ENCODE data around the gene DYNLRB1.
A peak's percentile ranks its signal among the peaks of the same experiment; 100 is the strongest.
"Not testable (repeated sequence)": the region's sequence is repeated elsewhere in the genome, so short reads cannot be mapped to it uniquely, and the experiment has no call there.

The DYNLRB1 gene

GRCh38 chr20:34516247-34517113 is at the start of gene DYNLRB1:
DYNLRB1 (plus strand) TSS chr20:34516422; CDS start chr20:34516459, 37 bp downstream.
- Histone ChIP-seq H3K4me1 (ENCODE audit: control insufficient read depth in 2 of 2, insufficient read depth in 2 of 2, low read length in 2 of 2) (peaks cover 8 to 14% of the 10 kb centered on the region in 2 donors), H3K4me3 (ENCODE audit: low read length in 2 of 2) (peak within 1 kb of the TSS; percentile 88 to 96), H3K9ac (ENCODE audit: low read depth in 1 of 2, low read length in 2 of 2) (peak within 1 kb of the TSS; percentile 76 to 93), H3K27ac (ENCODE audit: low read depth in 2 of 2, low read length in 2 of 2) (peak within 1 kb of the TSS; percentile 97), H3K9me3 (ENCODE audit: control insufficient read depth in 2 of 2, low read length in 2 of 2) (no peaks in the 10 kb centered on the region), H3K27me3 (ENCODE audit: control insufficient read depth in 2 of 2, insufficient read depth in 2 of 2, low read length in 2 of 2) (no peaks in the 10 kb centered on the region), H3K36me3 (ENCODE audit: control insufficient read depth in 2 of 2, insufficient read depth in 2 of 2, low read length in 2 of 2) (no peaks in the 10 kb centered on the region)

GRCh38 chr20:34468951-34469350 is 47.3 kb upstream of the DYNLRB1 start:
- Histone ChIP-seq H3K9me3 (ENCODE audit: control insufficient read depth in 2 of 2, low read length in 2 of 2) (no peaks in the 10 kb centered on the region), H3K9ac (ENCODE audit: low read depth in 1 of 2, low read length in 2 of 2) (no peak overlapping the region), H3K27ac (ENCODE audit: low read depth in 2 of 2, low read length in 2 of 2) (no peak overlapping the region), H3K36me3 (ENCODE audit: control insufficient read depth in 2 of 2, insufficient read depth in 2 of 2, low read length in 2 of 2) (peaks cover 12 to 33% of the 10 kb centered on the region in 2 donors), H3K27me3 (ENCODE audit: control insufficient read depth in 2 of 2, insufficient read depth in 2 of 2, low read length in 2 of 2) (no peaks in the 10 kb centered on the region), H3K4me3 (ENCODE audit: low read length in 2 of 2) (no peak overlapping the region), H3K4me1 (ENCODE audit: control insufficient read depth in 2 of 2, insufficient read depth in 2 of 2, low read length in 2 of 2) (peaks cover 0 to 4% of the 10 kb centered on the region in 2 donors)

- Histone ChIP-seq H3K9ac (ENCODE audit: low read depth in 1 of 2, low read length in 2 of 2) (no peak overlapping the region), H3K27me3 (ENCODE audit: control insufficient read depth in 2 of 2, insufficient read depth in 2 of 2, low read length in 2 of 2) (no peaks in the 10 kb centered on the region), H3K4me1 (ENCODE audit: control insufficient read depth in 2 of 2, insufficient read depth in 2 of 2, low read length in 2 of 2) (peaks cover 0 to 4% of the 10 kb centered on the region in 2 donors), H3K27ac (ENCODE audit: low read depth in 2 of 2, low read length in 2 of 2) (no peak overlapping the region), H3K9me3 (ENCODE audit: control insufficient read depth in 2 of 2, low read length in 2 of 2) (no peaks in the 10 kb centered on the region), H3K4me3 (ENCODE audit: low read length in 2 of 2) (no peak overlapping the region), H3K36me3 (ENCODE audit: control insufficient read depth in 2 of 2, insufficient read depth in 2 of 2, low read length in 2 of 2) (peaks cover 12 to 35% of the 10 kb centered on the region in 2 donors)
These were observed 43.8 kb upstream of the DYNLRB1 start for GRCh38 chr20:34472246-34472925.

GRCh38 chr20:34473262-34473883 is 42.8 kb upstream of the DYNLRB1 start:
- Histone ChIP-seq H3K4me1 (ENCODE audit: control insufficient read depth in 2 of 2, insufficient read depth in 2 of 2, low read length in 2 of 2) (peaks cover 0 to 4% of the 10 kb centered on the region in 2 donors), H3K36me3 (ENCODE audit: control insufficient read depth in 2 of 2, insufficient read depth in 2 of 2, low read length in 2 of 2) (peaks cover 17 to 43% of the 10 kb centered on the region in 2 donors), H3K9ac (ENCODE audit: low read depth in 1 of 2, low read length in 2 of 2) (no peak overlapping the region), H3K27me3 (ENCODE audit: control insufficient read depth in 2 of 2, insufficient read depth in 2 of 2, low read length in 2 of 2) (no peaks in the 10 kb centered on the region), H3K4me3 (ENCODE audit: low read length in 2 of 2) (no peak overlapping the region), H3K9me3 (ENCODE audit: control insufficient read depth in 2 of 2, low read length in 2 of 2) (no peaks in the 10 kb centered on the region), H3K27ac (ENCODE audit: low read depth in 2 of 2, low read length in 2 of 2) (no peak overlapping the region)

- no peak overlapping the region for H3K9ac ChIP-seq (ENCODE audit: low read depth in 1 of 2, low read length in 2 of 2)
- peaks cover 0 to 4% of the 10 kb centered on the region in 2 donors for H3K4me1 ChIP-seq (ENCODE audit: control insufficient read depth in 2 of 2, insufficient read depth in 2 of 2, low read length in 2 of 2)
- H3K36me3 ChIP-seq (ENCODE audit: control insufficient read depth in 2 of 2, insufficient read depth in 2 of 2, low read length in 2 of 2), result peaks cover 13 to 44% of the 10 kb centered on the region in 2 donors
- H3K4me3 ChIP-seq (ENCODE audit: low read length in 2 of 2), result no peak overlapping the region
- no peak overlapping the region for H3K27ac ChIP-seq (ENCODE audit: low read depth in 2 of 2, low read length in 2 of 2)
- H3K9me3 ChIP-seq (ENCODE audit: control insufficient read depth in 2 of 2, low read length in 2 of 2), result no peaks in the 10 kb centered on the region
- no peaks in the 10 kb centered on the region for H3K27me3 ChIP-seq (ENCODE audit: control insufficient read depth in 2 of 2, insufficient read depth in 2 of 2, low read length in 2 of 2)
These were observed 40.1 kb upstream of the DYNLRB1 start for GRCh38 chr20:34475979-34476736.

GRCh38 chr20:34479627-34480026 is 36.6 kb upstream of the DYNLRB1 start:
- no peaks in the 10 kb centered on the region for H3K9me3 ChIP-seq (ENCODE audit: control insufficient read depth in 2 of 2, low read length in 2 of 2)
- no peak overlapping the region for H3K9ac ChIP-seq (ENCODE audit: low read depth in 1 of 2, low read length in 2 of 2)
- H3K4me3 ChIP-seq (ENCODE audit: low read length in 2 of 2), result no peak overlapping the region
- no peaks in the 10 kb centered on the region for H3K4me1 ChIP-seq (ENCODE audit: control insufficient read depth in 2 of 2, insufficient read depth in 2 of 2, low read length in 2 of 2)
- peaks cover 29 to 48% of the 10 kb centered on the region in 2 donors for H3K36me3 ChIP-seq (ENCODE audit: control insufficient read depth in 2 of 2, insufficient read depth in 2 of 2, low read length in 2 of 2)
- no peaks in the 10 kb centered on the region for H3K27me3 ChIP-seq (ENCODE audit: control insufficient read depth in 2 of 2, insufficient read depth in 2 of 2, low read length in 2 of 2)
- H3K27ac ChIP-seq (ENCODE audit: low read depth in 2 of 2, low read length in 2 of 2), result no peak overlapping the region

GRCh38 chr20:34482154-34482553 is 34.1 kb upstream of the DYNLRB1 start:
- peaks cover 31 to 45% of the 10 kb centered on the region in 2 donors for H3K36me3 ChIP-seq (ENCODE audit: control insufficient read depth in 2 of 2, insufficient read depth in 2 of 2, low read length in 2 of 2)
- not testable (repeated sequence) for H3K4me3 ChIP-seq (ENCODE audit: low read length in 2 of 2); H3K4me1 ChIP-seq (ENCODE audit: control insufficient read depth in 2 of 2, insufficient read depth in 2 of 2, low read length in 2 of 2); H3K9me3 ChIP-seq (ENCODE audit: control insufficient read depth in 2 of 2, low read length in 2 of 2); H3K9ac ChIP-seq (ENCODE audit: low read depth in 1 of 2, low read length in 2 of 2); H3K27ac ChIP-seq (ENCODE audit: low read depth in 2 of 2, low read length in 2 of 2); H3K27me3 ChIP-seq (ENCODE audit: control insufficient read depth in 2 of 2, insufficient read depth in 2 of 2, low read length in 2 of 2)

- H3K9ac ChIP-seq (ENCODE audit: low read depth in 1 of 2, low read length in 2 of 2); H3K4me1 ChIP-seq (ENCODE audit: control insufficient read depth in 2 of 2, insufficient read depth in 2 of 2, low read length in 2 of 2); H3K27ac ChIP-seq (ENCODE audit: low read depth in 2 of 2, low read length in 2 of 2); H3K27me3 ChIP-seq (ENCODE audit: control insufficient read depth in 2 of 2, insufficient read depth in 2 of 2, low read length in 2 of 2); H3K4me3 ChIP-seq (ENCODE audit: low read length in 2 of 2); H3K9me3 ChIP-seq (ENCODE audit: control insufficient read depth in 2 of 2, low read length in 2 of 2): not testable (repeated sequence)
- peaks cover 33 to 43% of the 10 kb centered on the region in 2 donors for H3K36me3 ChIP-seq (ENCODE audit: control insufficient read depth in 2 of 2, insufficient read depth in 2 of 2, low read length in 2 of 2)
These were observed 32.5 kb upstream of the DYNLRB1 start for GRCh38 chr20:34483585-34484220.

GRCh38 chr20:34485068-34485634 is 31.1 kb upstream of the DYNLRB1 start:
- Histone ChIP-seq H3K27ac (ENCODE audit: low read depth in 2 of 2, low read length in 2 of 2) (no peak overlapping the region), H3K9me3 (ENCODE audit: control insufficient read depth in 2 of 2, low read length in 2 of 2) (no peaks in the 10 kb centered on the region), H3K36me3 (ENCODE audit: control insufficient read depth in 2 of 2, insufficient read depth in 2 of 2, low read length in 2 of 2) (peaks cover 46 to 47% of the 10 kb centered on the region in 2 donors), H3K9ac (ENCODE audit: low read depth in 1 of 2, low read length in 2 of 2) (no peak overlapping the region), H3K27me3 (ENCODE audit: control insufficient read depth in 2 of 2, insufficient read depth in 2 of 2, low read length in 2 of 2) (no peaks in the 10 kb centered on the region), H3K4me3 (ENCODE audit: low read length in 2 of 2) (no peak overlapping the region), H3K4me1 (ENCODE audit: control insufficient read depth in 2 of 2, insufficient read depth in 2 of 2, low read length in 2 of 2) (no peaks in the 10 kb centered on the region)

All from mucosa of rectum (tissue), 2 donors.